RKO (cell line): ENCODE data around the gene PRDM4.

Experiments
- DNase-seq: peaks from one replicate; pipeline ENCODE4 v3.0.0-alpha.2; 2016; ENCODE audit warnings: low spot score

Gene PRDM4, protein sequence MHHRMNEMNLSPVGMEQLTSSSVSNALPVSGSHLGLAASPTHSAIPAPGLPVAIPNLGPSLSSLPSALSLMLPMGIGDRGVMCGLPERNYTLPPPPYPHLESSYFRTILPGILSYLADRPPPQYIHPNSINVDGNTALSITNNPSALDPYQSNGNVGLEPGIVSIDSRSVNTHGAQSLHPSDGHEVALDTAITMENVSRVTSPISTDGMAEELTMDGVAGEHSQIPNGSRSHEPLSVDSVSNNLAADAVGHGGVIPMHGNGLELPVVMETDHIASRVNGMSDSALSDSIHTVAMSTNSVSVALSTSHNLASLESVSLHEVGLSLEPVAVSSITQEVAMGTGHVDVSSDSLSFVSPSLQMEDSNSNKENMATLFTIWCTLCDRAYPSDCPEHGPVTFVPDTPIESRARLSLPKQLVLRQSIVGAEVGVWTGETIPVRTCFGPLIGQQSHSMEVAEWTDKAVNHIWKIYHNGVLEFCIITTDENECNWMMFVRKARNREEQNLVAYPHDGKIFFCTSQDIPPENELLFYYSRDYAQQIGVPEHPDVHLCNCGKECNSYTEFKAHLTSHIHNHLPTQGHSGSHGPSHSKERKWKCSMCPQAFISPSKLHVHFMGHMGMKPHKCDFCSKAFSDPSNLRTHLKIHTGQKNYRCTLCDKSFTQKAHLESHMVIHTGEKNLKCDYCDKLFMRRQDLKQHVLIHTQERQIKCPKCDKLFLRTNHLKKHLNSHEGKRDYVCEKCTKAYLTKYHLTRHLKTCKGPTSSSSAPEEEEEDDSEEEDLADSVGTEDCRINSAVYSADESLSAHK

DNA sequence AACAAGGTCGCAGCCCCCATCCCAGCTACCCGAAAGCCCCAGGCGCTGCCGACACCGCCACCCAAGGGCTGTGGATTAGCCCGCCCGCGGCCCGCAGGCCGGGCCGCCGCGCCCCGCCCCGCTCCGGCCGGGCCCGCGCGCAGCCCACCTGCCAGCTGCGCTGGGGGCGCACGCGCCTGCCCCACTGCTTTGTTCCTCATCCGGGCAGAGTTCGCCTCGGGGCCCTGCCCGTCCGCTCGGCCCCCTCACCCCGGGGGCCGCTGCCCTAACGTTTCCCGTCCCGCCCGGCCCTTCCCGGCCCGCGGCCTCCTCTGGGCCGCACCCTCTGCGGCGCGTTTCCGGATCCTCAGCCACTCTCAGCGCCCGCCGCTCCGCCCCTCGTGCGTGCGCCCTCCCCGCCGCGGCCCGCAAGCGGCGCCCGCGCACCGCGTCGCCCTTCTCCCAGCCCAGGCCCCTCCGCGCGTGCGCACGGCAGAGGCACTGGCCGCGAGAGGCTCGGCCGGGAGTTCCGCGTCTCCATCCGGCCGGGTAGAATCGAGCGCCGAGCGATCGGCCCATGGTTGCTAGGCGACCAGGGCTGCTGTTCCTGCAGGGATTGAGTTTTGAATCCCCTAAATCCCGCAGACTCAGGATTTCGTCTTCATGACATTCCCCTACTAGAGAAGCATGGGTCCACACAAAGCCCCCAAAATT, at the start of gene PRDM4:
Gene PRDM4, minus strand, starts transcription at position 329 of the 693 bp plus-strand sequence. CDS start 622 bp downstream, outside the sequence.
- peak; percentile 94 for DNase-seq

- DNase-seq, result no peak
Measured at GRCh38 chr12:107807471-107808150, 46.7 kb upstream of the PRDM4 start.

GRCh38 chr12:107805488-107806180, 44.7 kb upstream of the PRDM4 start:
- DNase-seq, result no peak

DNA sequence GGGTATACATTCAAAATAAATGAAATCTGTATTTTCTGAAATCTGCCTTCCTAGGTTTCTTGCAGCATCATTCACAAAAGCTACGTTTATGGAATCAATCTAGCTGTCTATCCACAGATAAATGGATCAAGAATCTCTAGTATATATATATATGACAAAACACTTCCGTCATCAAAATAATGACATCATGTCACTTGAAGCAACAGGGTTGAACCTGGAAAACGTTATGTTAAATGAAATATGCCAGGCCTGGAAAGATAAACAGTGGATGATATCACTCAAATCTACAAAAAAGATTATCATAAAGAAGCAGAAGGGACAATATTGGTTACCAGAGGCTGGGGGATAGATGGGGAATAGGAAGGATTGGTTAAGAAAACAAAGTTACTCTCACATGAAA, 42.2 kb upstream of the PRDM4 start:
- no peak for DNase-seq

DNA sequence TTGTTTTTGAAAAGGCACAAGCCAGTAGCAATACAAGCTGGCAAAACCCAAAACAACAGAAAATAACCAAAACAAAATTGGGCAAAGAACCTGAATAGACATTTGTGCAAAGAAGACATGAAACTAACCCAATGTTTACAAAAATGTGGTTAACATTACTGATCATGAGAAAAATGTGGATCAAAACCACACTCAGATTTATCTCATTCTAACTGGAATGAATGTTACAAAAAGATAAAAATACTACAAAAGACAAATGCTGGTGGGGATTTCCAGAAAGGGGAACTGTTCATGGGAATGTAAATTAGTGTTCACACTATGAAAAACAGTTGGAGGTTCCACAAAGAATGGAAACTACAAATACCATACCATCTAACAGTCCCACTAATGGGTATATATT, 40.2 kb upstream of the PRDM4 start:
- DNase-seq, result no peak

GRCh38 chr12:107798580-107798979, 37.6 kb upstream of the PRDM4 start:
- DNase-seq, result no peak

DNA sequence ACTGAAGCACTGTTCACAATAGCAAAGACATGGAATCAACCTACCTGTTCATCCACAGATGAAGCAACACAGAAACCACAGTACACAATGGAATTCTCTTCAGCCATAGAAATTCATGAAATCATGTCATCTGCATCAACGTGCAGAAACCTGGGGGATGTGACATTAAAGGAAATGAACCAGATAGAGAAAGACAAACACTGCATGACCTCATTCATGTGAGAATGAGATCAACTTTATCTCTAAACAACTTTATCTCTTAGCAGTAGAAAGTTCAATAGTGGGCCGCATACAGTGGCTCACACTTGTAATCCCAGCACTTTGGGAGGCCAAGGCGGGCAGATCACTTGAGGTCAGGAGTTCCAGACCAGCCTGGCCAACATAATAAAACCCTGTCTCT, 33.5 kb upstream of the PRDM4 start:
- DNase-seq, result no peak

GRCh38 chr12:107791465-107792089, 30.6 kb upstream of the PRDM4 start:
- DNase-seq, result no peak

DNA sequence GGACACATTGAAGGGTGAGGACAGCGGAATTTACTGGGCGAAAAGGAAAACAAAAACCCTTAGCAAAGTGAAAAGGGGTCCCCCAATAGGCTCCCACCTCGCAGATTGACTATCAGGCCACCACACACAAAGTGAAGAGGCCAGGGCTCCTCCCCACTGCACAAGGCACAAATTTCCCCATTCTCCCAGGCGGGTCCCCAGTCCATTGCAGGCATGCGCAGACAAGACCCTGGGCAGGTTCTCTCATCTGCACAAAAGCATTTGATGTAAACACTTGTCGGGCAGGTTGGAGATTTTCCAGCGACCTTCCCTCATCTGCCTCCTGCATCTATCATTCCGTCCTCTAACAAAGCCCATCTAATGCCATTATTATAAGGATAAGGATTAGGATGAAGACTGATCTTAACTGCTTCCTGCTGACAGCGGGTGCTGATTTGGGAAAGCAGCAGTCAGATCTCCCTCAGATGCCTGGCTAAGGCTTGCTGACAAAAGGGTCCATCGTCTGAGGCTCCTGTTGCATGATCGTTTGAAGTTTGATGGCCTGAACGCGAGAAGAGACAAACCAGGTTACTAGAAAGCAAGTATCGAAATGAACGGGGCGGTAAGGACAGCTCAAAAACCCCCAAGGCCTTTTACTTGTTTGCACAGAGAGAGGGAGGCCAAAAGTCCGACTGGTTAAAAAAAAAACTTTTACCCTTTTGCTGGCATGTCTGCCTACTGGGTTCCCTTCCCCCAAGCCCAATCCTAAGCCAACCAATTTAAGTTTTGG, 27.9 kb upstream of the PRDM4 start:
- DNase-seq, result no peak

DNA sequence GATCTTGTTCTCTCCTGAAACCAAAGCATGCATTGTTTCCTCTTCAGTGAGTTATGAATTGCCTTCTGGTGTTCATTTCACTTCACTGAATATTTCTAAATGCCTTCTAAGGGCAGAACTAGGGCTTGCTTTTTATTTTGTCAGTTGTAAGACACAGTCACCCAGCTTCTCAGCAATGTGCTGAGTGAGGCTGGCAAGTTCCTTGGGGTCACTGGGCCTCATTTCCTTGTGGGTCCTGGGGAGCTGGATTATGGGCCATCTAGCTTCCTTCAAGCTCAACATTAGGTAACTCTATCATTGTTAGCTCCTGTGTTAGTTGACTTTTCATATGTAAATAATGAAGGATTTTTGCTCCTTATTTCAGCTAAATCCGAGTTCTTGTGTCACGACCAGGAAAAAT, 27.3 kb upstream of the PRDM4 start:
- DNase-seq, result no peak

- DNase-seq, result no peak
Measured at GRCh38 chr12:107783406-107784376, 22.8 kb upstream of the PRDM4 start.

- no peak for DNase-seq
Measured at GRCh38 chr12:107782067-107782466, 21.1 kb upstream of the PRDM4 start.

DNA sequence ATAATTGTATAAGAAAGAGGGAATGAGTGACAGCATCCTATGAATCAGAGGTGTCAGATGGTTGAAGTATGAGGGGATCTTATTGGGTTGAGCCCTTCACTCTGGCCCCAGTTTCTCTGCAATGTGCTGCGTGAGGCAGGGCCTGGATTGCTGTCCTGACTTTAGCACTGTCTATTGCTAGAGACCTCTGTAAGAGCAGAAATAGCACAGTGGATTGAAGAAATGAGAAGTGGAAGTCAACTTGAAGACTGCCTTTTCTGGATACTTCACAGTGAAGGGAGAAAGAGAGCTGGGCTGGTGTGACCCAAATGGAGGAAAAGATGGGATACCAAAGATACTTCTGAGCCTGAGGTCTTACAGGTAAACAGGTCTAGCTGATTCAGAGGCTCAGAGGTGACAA, 19.4 kb upstream of the PRDM4 start:
- DNase-seq, result no peak

GRCh38 chr12:107779077-107779831, 18.3 kb upstream of the PRDM4 start:
- DNase-seq, result no peak

DNA sequence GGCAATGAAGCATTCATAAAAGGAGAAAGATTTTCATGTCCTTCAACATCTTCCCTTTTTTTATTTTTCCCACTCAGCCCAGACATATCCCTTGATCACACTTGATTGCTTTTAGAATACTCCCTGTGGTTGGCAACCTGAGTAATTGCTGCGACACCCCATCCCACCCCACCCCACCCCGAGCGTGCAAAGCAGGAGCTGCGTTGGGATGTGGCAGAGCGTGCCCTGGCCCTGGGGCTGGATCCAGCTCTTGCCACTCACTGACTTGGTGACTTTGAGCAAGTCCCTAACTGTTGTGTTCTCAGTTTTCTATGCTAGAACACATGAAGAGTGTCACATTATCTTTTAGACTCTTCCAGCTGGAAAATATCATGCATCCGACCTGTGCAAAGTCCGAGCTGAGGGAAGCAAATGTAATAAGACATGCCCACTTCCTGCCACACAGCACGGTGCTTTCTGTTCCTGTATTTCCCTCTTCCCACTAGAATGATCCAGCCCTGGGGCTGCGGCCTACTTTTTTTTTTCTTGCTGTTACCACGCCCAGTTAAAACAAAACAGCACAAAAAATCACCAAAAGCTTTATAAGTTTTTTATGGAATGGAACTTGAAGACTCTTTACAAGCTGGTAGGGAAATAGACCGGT, 17.6 kb upstream of the PRDM4 start:
- no peak for DNase-seq

DNA sequence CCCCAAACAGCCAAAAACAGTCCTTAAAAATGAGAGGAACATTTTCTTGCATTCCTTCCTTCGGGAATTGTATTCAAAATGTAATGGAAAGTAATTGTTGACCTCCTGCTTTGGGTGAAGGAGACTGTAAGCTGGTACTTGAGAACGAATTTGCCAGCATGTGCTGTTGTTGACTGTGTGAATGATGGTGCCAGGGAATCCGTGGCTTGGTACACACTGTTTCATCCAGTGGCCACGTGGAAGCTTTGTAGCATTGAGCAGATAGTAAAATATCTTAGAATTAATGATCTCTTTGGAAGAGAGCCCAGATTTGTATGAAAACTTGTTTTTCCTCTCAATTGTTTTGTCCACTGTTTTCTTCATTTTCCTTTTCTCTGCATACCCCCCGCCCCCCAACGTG, 15.2 kb upstream of the PRDM4 start:
- DNase-seq, result no peak

DNA sequence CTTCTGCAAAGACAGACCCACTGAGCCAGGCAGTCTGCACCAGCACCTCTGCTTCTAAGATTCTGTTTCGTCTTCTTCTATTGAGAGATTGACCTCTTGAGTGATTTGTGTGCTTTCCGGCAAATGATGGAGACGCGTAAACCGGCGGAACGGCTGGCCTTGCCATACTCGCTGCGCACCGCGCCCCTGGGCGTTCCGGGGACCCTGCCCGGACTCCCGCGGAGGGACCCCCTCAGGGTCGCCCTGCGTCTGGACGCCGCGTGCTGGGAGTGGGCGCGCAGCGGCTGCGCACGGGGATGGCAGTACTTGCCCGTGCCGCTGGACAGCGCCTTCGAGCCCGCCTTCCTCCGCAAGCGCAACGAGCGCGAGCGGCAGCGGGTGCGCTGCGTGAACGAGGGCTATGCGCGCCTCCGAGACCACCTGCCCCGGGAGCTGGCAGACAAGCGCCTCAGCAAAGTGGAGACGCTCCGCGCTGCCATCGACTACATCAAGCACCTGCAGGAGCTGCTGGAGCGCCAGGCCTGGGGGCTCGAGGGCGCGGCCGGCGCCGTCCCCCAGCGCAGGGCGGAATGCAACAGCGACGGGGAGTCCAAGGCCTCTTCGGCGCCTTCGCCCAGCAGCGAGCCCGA, 14.3 kb upstream of the PRDM4 start:
- no peak for DNase-seq
